Measurements from ENCODE around the gene KCMF1. TPM values are rescaled to one million over a fixed set of nuclear protein-coding genes. Genes with fewer than 3 reads are reported as not detected.
A peak's percentile ranks its signal among the peaks of the same experiment; 100 is the strongest.

KCMF1 gene
- total and polyA plus RNA-seq, 2 of the 13 experiments (the other 11 are each of a cell fraction or from before 2014, with no cell fraction given) = 62.1 to 116 TPM

DNA sequence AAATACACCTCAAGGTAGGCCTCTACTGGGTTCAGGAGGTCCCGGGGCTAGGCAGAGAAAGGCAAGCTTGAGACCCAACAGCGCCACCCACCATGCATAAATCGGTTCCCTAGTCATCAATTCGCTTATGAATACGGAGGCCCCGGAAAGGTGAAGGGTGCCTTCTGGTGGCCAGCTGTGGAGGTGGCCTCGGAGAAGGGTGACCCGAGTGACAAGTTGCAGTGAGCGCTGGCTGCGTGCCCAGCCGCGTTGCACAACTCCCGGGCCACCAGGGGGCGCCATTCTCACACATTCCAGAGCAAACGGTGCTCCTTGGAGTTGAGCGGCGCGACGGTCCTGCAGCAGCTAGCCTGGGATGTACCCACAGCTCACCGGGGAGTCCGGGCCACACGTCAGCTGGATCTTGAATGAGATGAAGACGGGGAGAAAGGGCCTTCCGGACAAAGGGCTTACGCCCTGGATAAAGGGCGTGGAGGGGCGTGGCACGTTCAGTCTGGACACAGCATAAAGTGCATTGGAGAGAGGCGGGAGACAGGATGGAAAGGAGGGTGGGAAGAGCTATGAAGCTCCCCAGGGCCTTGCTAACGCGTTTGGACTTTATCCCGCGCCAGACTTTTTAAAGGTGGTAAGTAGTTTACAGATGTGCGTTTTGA is 45.1 kb upstream of the KCMF1 start (continued):
- TF ChIP-seq, protein P1, sequence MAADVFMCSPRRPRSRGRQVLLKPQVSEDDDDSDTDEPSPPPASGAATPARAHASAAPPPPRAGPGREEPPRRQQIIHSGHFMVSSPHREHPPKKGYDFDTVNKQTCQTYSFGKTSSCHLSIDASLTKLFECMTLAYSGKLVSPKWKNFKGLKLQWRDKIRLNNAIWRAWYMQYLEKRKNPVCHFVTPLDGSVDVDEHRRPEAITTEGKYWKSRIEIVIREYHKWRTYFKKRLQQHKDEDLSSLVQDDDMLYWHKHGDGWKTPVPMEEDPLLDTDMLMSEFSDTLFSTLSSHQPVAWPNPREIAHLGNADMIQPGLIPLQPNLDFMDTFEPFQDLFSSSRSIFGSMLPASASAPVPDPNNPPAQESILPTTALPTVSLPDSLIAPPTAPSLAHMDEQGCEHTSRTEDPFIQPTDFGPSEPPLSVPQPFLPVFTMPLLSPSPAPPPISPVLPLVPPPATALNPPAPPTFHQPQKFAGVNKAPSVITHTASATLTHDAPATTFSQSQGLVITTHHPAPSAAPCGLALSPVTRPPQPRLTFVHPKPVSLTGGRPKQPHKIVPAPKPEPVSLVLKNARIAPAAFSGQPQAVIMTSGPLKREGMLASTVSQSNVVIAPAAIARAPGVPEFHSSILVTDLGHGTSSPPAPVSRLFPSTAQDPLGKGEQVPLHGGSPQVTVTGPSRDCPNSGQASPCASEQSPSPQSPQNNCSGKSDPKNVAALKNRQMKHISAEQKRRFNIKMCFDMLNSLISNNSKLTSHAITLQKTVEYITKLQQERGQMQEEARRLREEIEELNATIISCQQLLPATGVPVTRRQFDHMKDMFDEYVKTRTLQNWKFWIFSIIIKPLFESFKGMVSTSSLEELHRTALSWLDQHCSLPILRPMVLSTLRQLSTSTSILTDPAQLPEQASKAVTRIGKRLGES (CRISPR knock-in tag; IDR thresholded peaks at IDR 0.05; ENCODE audit: borderline replicate concordance) = no peak
- TF ChIP-seq FOXO1 (CRISPR knock-in tag; IDR thresholded peaks at IDR 0.05) = peak; percentile 89
- no peak for TF ChIP-seq TCF12 (IDR thresholded peaks at IDR 0.05)
- TF ChIP-seq TCF12 (CRISPR knock-in tag; IDR thresholded peaks at IDR 0.05) = 0 out of 2 replicates have a peak, but pooled peaks have one; percentile 58
- TF ChIP-seq DPF2 (CRISPR knock-in tag; IDR thresholded peaks at IDR 0.05; ENCODE audit: borderline replicate concordance, low read depth) = peak; percentile 82; the same call in 1 of the 2 replicates
- peak; percentile 85 for TF ChIP-seq ESRRA (CRISPR knock-in tag; IDR thresholded peaks at IDR 0.05; ENCODE audit: low read depth)
- TF ChIP-seq ZKSCAN5 (CRISPR knock-in tag; IDR thresholded peaks at IDR 0.05) = peak; percentile 90
- peak; percentile 49; the same call in 1 of the 2 replicates for TF ChIP-seq SIN3B (IDR thresholded peaks at IDR 0.05; ENCODE audit: low read length)
- peak; percentile 90 for TF ChIP-seq ZNF317 (CRISPR knock-in tag; IDR thresholded peaks at IDR 0.05)
- peak; percentile 45; the same call in 1 of the 2 replicates for TF ChIP-seq ZBTB8A (CRISPR knock-in tag; IDR thresholded peaks at IDR 0.05; ENCODE audit: borderline replicate concordance, low read depth)
- peak; percentile 82; the same call in 1 of the 2 replicates for TF ChIP-seq KDM5B (CRISPR knock-in tag; IDR thresholded peaks at IDR 0.05; ENCODE audit: borderline replicate concordance)
- TF ChIP-seq, protein P2, sequence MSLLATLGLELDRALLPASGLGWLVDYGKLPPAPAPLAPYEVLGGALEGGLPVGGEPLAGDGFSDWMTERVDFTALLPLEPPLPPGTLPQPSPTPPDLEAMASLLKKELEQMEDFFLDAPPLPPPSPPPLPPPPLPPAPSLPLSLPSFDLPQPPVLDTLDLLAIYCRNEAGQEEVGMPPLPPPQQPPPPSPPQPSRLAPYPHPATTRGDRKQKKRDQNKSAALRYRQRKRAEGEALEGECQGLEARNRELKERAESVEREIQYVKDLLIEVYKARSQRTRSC (CRISPR knock-in tag; IDR thresholded peaks at IDR 0.05; ENCODE audit: low read depth) = no peak
- TF ChIP-seq ZNF780A (CRISPR knock-in tag; IDR thresholded peaks at IDR 0.05) = no peak; the same call in 1 of the 2 replicates
- TF ChIP-seq ZNF484 (CRISPR knock-in tag; IDR thresholded peaks at IDR 0.05; ENCODE audit: borderline replicate concordance, low read depth) = no peak; the same call in 1 of the 2 replicates
- TF ChIP-seq EEA1 (CRISPR knock-in tag; IDR thresholded peaks at IDR 0.05; ENCODE audit: borderline replicate concordance) = 0 out of 2 replicates have a peak, but pooled peaks have one; percentile 35
- TF ChIP-seq ZNF558 (CRISPR knock-in tag; IDR thresholded peaks at IDR 0.05; ENCODE audit: borderline replicate concordance) = peak; percentile 36; the same call in 1 of the 2 replicates
- TF ChIP-seq, protein P3, sequence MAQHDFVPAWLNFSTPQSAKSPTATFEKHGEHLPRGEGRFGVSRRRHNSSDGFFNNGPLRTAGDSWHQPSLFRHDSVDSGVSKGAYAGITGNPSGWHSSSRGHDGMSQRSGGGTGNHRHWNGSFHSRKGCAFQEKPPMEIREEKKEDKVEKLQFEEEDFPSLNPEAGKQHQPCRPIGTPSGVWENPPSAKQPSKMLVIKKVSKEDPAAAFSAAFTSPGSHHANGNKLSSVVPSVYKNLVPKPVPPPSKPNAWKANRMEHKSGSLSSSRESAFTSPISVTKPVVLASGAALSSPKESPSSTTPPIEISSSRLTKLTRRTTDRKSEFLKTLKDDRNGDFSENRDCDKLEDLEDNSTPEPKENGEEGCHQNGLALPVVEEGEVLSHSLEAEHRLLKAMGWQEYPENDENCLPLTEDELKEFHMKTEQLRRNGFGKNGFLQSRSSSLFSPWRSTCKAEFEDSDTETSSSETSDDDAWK (CRISPR knock-in tag; IDR thresholded peaks at IDR 0.05) = no peak
- TF ChIP-seq, protein P4, sequence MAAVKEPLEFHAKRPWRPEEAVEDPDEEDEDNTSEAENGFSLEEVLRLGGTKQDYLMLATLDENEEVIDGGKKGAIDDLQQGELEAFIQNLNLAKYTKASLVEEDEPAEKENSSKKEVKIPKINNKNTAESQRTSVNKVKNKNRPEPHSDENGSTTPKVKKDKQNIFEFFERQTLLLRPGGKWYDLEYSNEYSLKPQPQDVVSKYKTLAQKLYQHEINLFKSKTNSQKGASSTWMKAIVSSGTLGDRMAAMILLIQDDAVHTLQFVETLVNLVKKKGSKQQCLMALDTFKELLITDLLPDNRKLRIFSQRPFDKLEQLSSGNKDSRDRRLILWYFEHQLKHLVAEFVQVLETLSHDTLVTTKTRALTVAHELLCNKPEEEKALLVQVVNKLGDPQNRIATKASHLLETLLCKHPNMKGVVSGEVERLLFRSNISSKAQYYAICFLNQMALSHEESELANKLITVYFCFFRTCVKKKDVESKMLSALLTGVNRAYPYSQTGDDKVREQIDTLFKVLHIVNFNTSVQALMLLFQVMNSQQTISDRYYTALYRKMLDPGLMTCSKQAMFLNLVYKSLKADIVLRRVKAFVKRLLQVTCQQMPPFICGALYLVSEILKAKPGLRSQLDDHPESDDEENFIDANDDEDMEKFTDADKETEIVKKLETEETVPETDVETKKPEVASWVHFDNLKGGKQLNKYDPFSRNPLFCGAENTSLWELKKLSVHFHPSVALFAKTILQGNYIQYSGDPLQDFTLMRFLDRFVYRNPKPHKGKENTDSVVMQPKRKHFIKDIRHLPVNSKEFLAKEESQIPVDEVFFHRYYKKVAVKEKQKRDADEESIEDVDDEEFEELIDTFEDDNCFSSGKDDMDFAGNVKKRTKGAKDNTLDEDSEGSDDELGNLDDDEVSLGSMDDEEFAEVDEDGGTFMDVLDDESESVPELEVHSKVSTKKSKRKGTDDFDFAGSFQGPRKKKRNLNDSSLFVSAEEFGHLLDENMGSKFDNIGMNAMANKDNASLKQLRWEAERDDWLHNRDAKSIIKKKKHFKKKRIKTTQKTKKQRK (IDR thresholded peaks at IDR 0.05; ENCODE audit: low read length) = no peak
- no peak for TF ChIP-seq PHB2 (IDR thresholded peaks at IDR 0.05; ENCODE audit: partially characterized antibody)
- no peak; the same call in 1 of the 2 replicates for TF ChIP-seq EHMT2 (IDR thresholded peaks at IDR 0.05; ENCODE audit: borderline replicate concordance, low read depth, low read length)
